Smooth muscle cell (in vitro differentiated cells): ENCODE measurements around the gene PTGER4. TPM values are rescaled to one million over a fixed set of nuclear protein-coding genes. Genes with fewer than 3 reads are reported as not detected.
"Not testable (repeated sequence)": the region's sequence is repeated elsewhere in the genome, so short reads cannot be mapped to it uniquely, and the experiment has no call there.

Source experiments
- DNase-seq: peaks from one replicate; lab custom pipeline; 2025; ENCODE audit not compliant: unreplicated experiment; lab: John Stamatoyannopoulos, UW
- H2AFZ ChIP-seq: fragments of 200-600 bp; sonication (generic); 2 replicates; pipeline ENCODE4 v1.6.0; 2016; ENCODE audit warnings: antibody characterized with exemption, low read depth, mild to moderate bottlenecking
- H3F3A ChIP-seq: fragments of 200-600 bp; sonication (generic); 2 replicates; pipeline ENCODE4 v1.6.0; 2017; ENCODE audit warnings: antibody characterized with exemption, low read depth
- H3K27ac ChIP-seq: fragments of 200-600 bp; sonication (generic); 2 replicates; pipeline ENCODE4 v1.5.1; 2016; ENCODE audit warnings: low read depth, mild to moderate bottlenecking
- H3K27me3 ChIP-seq: fragments of 200-600 bp; sonication (generic); 2 replicates; pipeline ENCODE4 v1.6.1; 2016; ENCODE audit warnings: low read depth, mild to moderate bottlenecking
- H3K36me3 ChIP-seq: fragments of 200-600 bp; sonication (generic); 2 replicates; pipeline ENCODE4 v1.5.1; 2016; ENCODE audit warnings: low read depth
- H3K4me1 ChIP-seq: fragments of 200-600 bp; sonication (generic); 2 replicates; pipeline ENCODE4 v1.5.1; 2016; ENCODE audit warnings: low read depth
- H3K4me2 ChIP-seq: fragments of 200-600 bp; sonication (generic); 2 replicates; pipeline ENCODE4 v1.6.0; 2016; ENCODE audit warnings: mild to moderate bottlenecking
- H3K4me3 ChIP-seq: fragments of 200-600 bp; sonication (generic); 2 replicates; pipeline ENCODE4 v1.5.1; 2016; ENCODE audit warnings: mild to moderate bottlenecking
- H3K79me2 ChIP-seq: fragments of 200-600 bp; sonication (generic); 2 replicates; pipeline ENCODE4 v1.6.0; 2016; ENCODE audit warnings: low read depth, mild to moderate bottlenecking
- H3K9ac ChIP-seq: fragments of 200-600 bp; sonication (generic); 2 replicates; pipeline ENCODE4 v1.6.0; 2016; ENCODE audit warnings: low read depth
- H3K9me3 ChIP-seq: fragments of 200-600 bp; sonication (generic); replicated peaks from 2 replicates; pipeline ENCODE4 v1.5.1; 2016; ENCODE audit warnings: low read depth
- H4K20me1 ChIP-seq: fragments of 200-600 bp; sonication (generic); 2 replicates; pipeline ENCODE4 v1.6.0; 2016; ENCODE audit warnings: low read depth
- WGBS: methylation state at CpG from one replicate; pipeline ENCODE4 v1.1.7; 2016; ENCODE audit warnings: low lambda C conversion rate; 5-methylcytosine and 5-hydroxymethylcytosine counted together
- polyA plus RNA-seq: library from polyadenylated mRNA; unstranded; fragments of >200 nt; fragmentation: Nextera tagmentation; extraction: Ambion mirVana; gene quantifications from 2 replicates; pipeline ENCODE4 v1.2.1, GENCODE V29; 2016
- total RNA-seq: library from RNA; depleted of rRNA; stranded (reverse); fragments of >200 nt; gene quantifications from 2 replicates; pipeline ENCODE4 v1.2.3, GENCODE V29; 2014
- TF ChIP-seq, protein P1 (sequence below): fragments of 200-600 bp; sonication (generic); IDR thresholded peaks from 2 replicates; pipeline ENCODE4 v1.5.1; 2017; ENCODE audit warnings: borderline replicate concordance, mild to moderate bottlenecking, antibody characterized with exemption; ENCODE audit not compliant: insufficient read depth, poor library complexity, severe bottlenecking

Gene PTGER4
- total and polyA plus RNA-seq, 2 experiments from 2014 or later: 0.27 to 0.31 TPM

GRCh38 chr5:40653221-40654022, 26.3 kb upstream of the PTGER4 start:
- Histone ChIP-seq H3K27ac (no peak overlapping the region), H3K9ac (no peak overlapping the region), H3F3A (no peaks in the 10 kb centered on the region), H4K20me1 (no peaks in the 10 kb centered on the region), H3K4me3 (no peak overlapping the region), H3K4me1 (no peaks in the 10 kb centered on the region), H3K27me3 (peaks cover 6% of the 10 kb centered on the region), H3K4me2 (no peak overlapping the region), H3K36me3 (no peaks in the 10 kb centered on the region), H2AFZ (no peak overlapping the region), H3K79me2 (no peaks in the 10 kb centered on the region), H3K9me3 (no peaks in the 10 kb centered on the region)
- no peak for DNase-seq
- TF ChIP-seq, protein P1, sequence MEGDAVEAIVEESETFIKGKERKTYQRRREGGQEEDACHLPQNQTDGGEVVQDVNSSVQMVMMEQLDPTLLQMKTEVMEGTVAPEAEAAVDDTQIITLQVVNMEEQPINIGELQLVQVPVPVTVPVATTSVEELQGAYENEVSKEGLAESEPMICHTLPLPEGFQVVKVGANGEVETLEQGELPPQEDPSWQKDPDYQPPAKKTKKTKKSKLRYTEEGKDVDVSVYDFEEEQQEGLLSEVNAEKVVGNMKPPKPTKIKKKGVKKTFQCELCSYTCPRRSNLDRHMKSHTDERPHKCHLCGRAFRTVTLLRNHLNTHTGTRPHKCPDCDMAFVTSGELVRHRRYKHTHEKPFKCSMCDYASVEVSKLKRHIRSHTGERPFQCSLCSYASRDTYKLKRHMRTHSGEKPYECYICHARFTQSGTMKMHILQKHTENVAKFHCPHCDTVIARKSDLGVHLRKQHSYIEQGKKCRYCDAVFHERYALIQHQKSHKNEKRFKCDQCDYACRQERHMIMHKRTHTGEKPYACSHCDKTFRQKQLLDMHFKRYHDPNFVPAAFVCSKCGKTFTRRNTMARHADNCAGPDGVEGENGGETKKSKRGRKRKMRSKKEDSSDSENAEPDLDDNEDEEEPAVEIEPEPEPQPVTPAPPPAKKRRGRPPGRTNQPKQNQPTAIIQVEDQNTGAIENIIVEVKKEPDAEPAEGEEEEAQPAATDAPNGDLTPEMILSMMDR: no peak
- 90% methylated on average over 4 of the region's 4 CpGs for WGBS

GRCh38 chr5:40654377-40654991, 25.2 kb upstream of the PTGER4 start:
- Histone ChIP-seq H3K4me3 (no peak overlapping the region), H2AFZ (no peak overlapping the region), H3K4me1 (no peaks in the 10 kb centered on the region), H4K20me1 (no peaks in the 10 kb centered on the region), H3K27ac (no peak overlapping the region), H3K27me3 (peaks cover 7% of the 10 kb centered on the region), H3K9ac (no peak overlapping the region), H3F3A (no peaks in the 10 kb centered on the region), H3K79me2 (no peaks in the 10 kb centered on the region), H3K9me3 (no peaks in the 10 kb centered on the region), H3K36me3 (no peaks in the 10 kb centered on the region), H3K4me2 (no peak overlapping the region)
- TF ChIP-seq, protein P1: no peak
- no peak for DNase-seq
- whole genome bisulfite sequencing: 91% methylated on average over 4 of the region's 4 CpGs

GRCh38 chr5:40655138-40655537, 24.6 kb upstream of the PTGER4 start:
- no peak overlapping the region for H3K9ac ChIP-seq
- no peak overlapping the region for H2AFZ ChIP-seq
- TF ChIP-seq, protein P1: no peak
- no peaks in the 10 kb centered on the region for H3K9me3 ChIP-seq
- no peaks in the 10 kb centered on the region for H4K20me1 ChIP-seq
- H3K79me2 ChIP-seq: no peaks in the 10 kb centered on the region
- no peak overlapping the region for H3K27ac ChIP-seq
- no peaks in the 10 kb centered on the region for H3K36me3 ChIP-seq
- 84% methylated on average over 2 of the region's 2 CpGs for WGBS
- H3K4me2 ChIP-seq: no peak overlapping the region
- H3K27me3 ChIP-seq: peaks cover 13% of the 10 kb centered on the region
- no peaks in the 10 kb centered on the region for H3F3A ChIP-seq
- H3K4me1 ChIP-seq: no peaks in the 10 kb centered on the region
- no peak overlapping the region for H3K4me3 ChIP-seq
- DNase-seq: no peak

GRCh38 chr5:40656091-40656490, 23.6 kb upstream of the PTGER4 start:
- not testable (repeated sequence) for H3K4me2 ChIP-seq, H3F3A ChIP-seq, H3K9ac ChIP-seq, H3K4me1 ChIP-seq, H4K20me1 ChIP-seq, H3K27ac ChIP-seq, H3K79me2 ChIP-seq, H3K36me3 ChIP-seq, H3K9me3 ChIP-seq, H2AFZ ChIP-seq, DNase-seq, H3K4me3 ChIP-seq
- H3K27me3 ChIP-seq: peaks cover 17% of the 10 kb centered on the region
